ENCODE data around the gene CMTM6. TPM values are rescaled to one million over a fixed set of nuclear protein-coding genes. Genes with fewer than 3 reads are reported as not detected.

Gene CMTM6
- polyA plus RNA-seq, 2 of the 4 experiments (the other 2 are of a cell fraction), result 49.5 to 65.6 TPM

DNA sequence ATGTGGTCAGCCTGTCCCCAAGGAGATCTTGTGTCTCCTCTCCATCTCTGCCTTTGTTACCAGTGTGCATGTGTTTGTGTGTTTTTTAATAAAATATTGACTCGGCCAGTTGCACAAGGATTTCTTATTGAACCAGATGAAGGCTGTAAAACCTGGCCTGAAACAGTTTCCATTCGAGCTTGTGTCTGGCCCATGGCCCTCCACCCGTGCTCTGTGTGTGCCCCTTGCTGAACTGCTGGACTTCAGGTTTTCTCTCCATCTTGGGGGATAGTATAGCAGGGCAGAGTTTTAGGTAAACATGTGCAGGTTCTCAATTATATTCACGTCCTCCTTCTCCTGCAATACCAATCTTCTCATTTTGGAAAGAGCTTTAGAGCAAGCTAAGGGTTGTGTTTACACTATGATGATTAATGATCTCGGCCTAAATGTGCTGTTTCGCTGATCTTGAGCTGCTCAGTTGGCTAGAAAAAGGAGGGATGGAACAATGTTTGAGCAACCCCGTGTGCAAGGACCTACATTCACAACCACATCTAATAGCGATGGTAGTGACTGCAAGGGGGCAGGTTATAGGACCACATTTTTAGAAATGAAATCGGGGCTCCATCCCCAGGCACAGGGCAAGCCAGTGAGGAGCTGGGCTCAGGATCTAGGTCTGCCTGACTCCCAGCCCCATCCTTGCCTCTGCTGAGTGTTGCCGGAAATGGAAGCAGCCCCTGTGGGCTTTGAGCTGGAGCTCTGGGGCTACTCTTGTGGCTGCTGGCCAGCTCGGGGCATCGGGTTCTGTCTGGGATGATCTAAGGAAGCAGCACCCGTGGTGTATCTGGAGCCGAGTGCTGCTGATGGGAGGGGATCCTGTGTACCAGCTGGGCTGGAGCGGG, 47.7 kb downstream of the CMTM6 start:
- ATAC-seq (no peak), DNase-seq (ENCODE audit: low read depth in 1 of 2, low spot score in 1 of 2) (no peak), FAIRE-seq (no peak)
- WGBS (ENCODE audit: missing lambda C conversion rate), result 84% methylated on average over 15 of the region's 15 CpGs
- Histone ChIP-seq H3K4me1 (0 out of 3 replicates have a peak, but pooled peaks cover 5% of the 10 kb centered on the region), H3K9me3 (no peaks in the 10 kb centered on the region), H3K4me2 (no peak overlapping the region), H3K4me3 (no peak overlapping the region), H3K27ac (no peak overlapping the region)
- ChIA-PET CTCF (interaction anchor here (0.8 to 13.1 kb wide), 3 partner anchors 14 to 80 kb away, joined by 4 to 132 read pairs (median 5); no protein-coding TSS in a partner anchor), POLR2A (no interaction called here)
- TF ChIP-seq ESRRA (IDR thresholded peaks at IDR 0.05; ENCODE audit: borderline replicate concordance, low read length) (no peak), NR3C1 (IDR thresholded peaks at IDR 0.05) (no peak), KDM1A (IDR thresholded peaks at IDR 0.05; ENCODE audit: low read depth) (no peak), NFE2L2 (conservative IDR thresholded peaks at IDR 0.05; ENCODE audit: low read length) (no peak), RCOR1 (IDR thresholded peaks at IDR 0.05; ENCODE audit: low read depth, low read length) (no peak), MAZ (IDR thresholded peaks at IDR 0.05; ENCODE audit: borderline replicate concordance, low read depth, low read length) (no peak)

- POLR2A ChIA-PET, result no interaction called here
- CTCF ChIA-PET, result interaction anchor here (1.3 to 13.1 kb wide), 3 partner anchors 10 to 79 kb away, joined by 3 to 132 read pairs (median 5); no protein-coding TSS in a partner anchor
- ATAC-seq (no peak), FAIRE-seq (no peak), DNase-seq (ENCODE audit: low read depth in 1 of 2, low spot score in 1 of 2) (no peak)
- no peak for TF ChIP-seq PHF8 (IDR thresholded peaks at IDR 0.05; ENCODE audit: borderline replicate concordance, low read depth)
- TF ChIP-seq TFCP2L1 (CRISPR knock-in tag; IDR thresholded peaks at IDR 0.05), result no peak
- TF ChIP-seq KDM5A (IDR thresholded peaks at IDR 0.05), result no peak
- TF ChIP-seq, protein P1, sequence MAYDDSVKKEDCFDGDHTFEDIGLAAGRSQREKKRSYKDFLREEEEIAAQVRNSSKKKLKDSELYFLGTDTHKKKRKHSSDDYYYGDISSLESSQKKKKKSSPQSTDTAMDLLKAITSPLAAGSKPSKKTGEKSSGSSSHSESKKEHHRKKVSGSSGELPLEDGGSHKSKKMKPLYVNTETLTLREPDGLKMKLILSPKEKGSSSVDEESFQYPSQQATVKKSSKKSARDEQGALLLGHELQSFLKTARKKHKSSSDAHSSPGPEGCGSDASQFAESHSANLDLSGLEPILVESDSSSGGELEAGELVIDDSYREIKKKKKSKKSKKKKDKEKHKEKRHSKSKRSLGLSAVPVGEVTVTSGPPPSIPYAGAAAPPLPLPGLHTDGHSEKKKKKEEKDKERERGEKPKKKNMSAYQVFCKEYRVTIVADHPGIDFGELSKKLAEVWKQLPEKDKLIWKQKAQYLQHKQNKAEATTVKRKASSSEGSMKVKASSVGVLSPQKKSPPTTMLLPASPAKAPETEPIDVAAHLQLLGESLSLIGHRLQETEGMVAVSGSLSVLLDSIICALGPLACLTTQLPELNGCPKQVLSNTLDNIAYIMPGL (CRISPR knock-in tag; IDR thresholded peaks at IDR 0.05; ENCODE audit: borderline replicate concordance), result no peak
- no peak for TF ChIP-seq NFE2L2 (conservative IDR thresholded peaks at IDR 0.05; ENCODE audit: low read length)
- TF ChIP-seq CHD2 (IDR thresholded peaks at IDR 0.05; ENCODE audit: low read length, partially characterized antibody), result no peak
- TF ChIP-seq MAX (IDR thresholded peaks at IDR 0.05), result no peak
- TF ChIP-seq TP53 (CRISPR knock-in tag; IDR thresholded peaks at IDR 0.05), result no peak
- TF ChIP-seq MYC (IDR thresholded peaks at IDR 0.05; ENCODE audit: borderline replicate concordance, low read length), result no peak
- TF ChIP-seq EHMT2 (IDR thresholded peaks at IDR 0.05; ENCODE audit: low read depth), result no peak
- TF ChIP-seq POLR2A (IDR thresholded peaks at IDR 0.05; ENCODE audit: low read length), result no peak
- no peak for TF ChIP-seq ZFP36 (IDR thresholded peaks at IDR 0.05; ENCODE audit: borderline replicate concordance, partially characterized antibody)
- TF ChIP-seq CBX8 (IDR thresholded peaks at IDR 0.05), result no peak
- TF ChIP-seq, protein P2, sequence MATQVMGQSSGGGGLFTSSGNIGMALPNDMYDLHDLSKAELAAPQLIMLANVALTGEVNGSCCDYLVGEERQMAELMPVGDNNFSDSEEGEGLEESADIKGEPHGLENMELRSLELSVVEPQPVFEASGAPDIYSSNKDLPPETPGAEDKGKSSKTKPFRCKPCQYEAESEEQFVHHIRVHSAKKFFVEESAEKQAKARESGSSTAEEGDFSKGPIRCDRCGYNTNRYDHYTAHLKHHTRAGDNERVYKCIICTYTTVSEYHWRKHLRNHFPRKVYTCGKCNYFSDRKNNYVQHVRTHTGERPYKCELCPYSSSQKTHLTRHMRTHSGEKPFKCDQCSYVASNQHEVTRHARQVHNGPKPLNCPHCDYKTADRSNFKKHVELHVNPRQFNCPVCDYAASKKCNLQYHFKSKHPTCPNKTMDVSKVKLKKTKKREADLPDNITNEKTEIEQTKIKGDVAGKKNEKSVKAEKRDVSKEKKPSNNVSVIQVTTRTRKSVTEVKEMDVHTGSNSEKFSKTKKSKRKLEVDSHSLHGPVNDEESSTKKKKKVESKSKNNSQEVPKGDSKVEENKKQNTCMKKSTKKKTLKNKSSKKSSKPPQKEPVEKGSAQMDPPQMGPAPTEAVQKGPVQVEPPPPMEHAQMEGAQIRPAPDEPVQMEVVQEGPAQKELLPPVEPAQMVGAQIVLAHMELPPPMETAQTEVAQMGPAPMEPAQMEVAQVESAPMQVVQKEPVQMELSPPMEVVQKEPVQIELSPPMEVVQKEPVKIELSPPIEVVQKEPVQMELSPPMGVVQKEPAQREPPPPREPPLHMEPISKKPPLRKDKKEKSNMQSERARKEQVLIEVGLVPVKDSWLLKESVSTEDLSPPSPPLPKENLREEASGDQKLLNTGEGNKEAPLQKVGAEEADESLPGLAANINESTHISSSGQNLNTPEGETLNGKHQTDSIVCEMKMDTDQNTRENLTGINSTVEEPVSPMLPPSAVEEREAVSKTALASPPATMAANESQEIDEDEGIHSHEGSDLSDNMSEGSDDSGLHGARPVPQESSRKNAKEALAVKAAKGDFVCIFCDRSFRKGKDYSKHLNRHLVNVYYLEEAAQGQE (IDR thresholded peaks at IDR 0.05), result no peak
- Histone ChIP-seq H3K4me1 (0 out of 3 replicates have a peak, but pooled peaks cover 5% of the 10 kb centered on the region), H3K4me3 (no peak overlapping the region), H3K9me3 (no peaks in the 10 kb centered on the region), H3K4me2 (no peak overlapping the region), H3K27ac (0 out of 6 replicates have a peak overlapping the region, but pooled peaks of 1 of the 2 experiments have one; percentile 2)
- WGBS (ENCODE audit: missing lambda C conversion rate), result 88% methylated on average over 3 of the region's 6 CpGs
Measured at GRCh38 chr3:32454111-32454510, 48.5 kb downstream of the CMTM6 start.
